K562 (cell line): ENCODE measurements around the gene ZNF124. TPM values are rescaled to one million over a fixed set of nuclear protein-coding genes. Genes with fewer than 3 reads are reported as not detected.
A peak's percentile ranks its signal among the peaks of the same experiment; 100 is the strongest.

Experiments used
- CAMTA2 ChIP-seq: fragments of 250-450 bp; sonication (Bioruptor Pico); conservative IDR thresholded peaks from 2 replicates; pipeline ENCODE4 v1.5.1; 2022
- CREB5 ChIP-seq: fragments of 250-450 bp; sonication (Bioruptor Pico); IDR thresholded peaks from 2 replicates; pipeline ENCODE4 v1.5.0; 2020; ENCODE audit warnings: mild to moderate bottlenecking
- CTBP1 ChIP-seq: fragments of 450-650 bp; IDR thresholded peaks from 2 replicates; pipeline ENCODE4 v1.6.1; 2016; ENCODE audit warnings: borderline replicate concordance
- EWSR1 ChIP-seq: fragments of 450-650 bp; IDR thresholded peaks from 2 replicates; pipeline ENCODE4 v1.6.1; 2018; ENCODE audit warnings: borderline replicate concordance, mild to moderate bottlenecking, low read depth, moderate library complexity; ENCODE audit not compliant: partially characterized antibody
- EZH2 ChIP-seq: IDR thresholded peaks from 2 replicates; pipeline ENCODE4 v1.6.1; 2012; ENCODE audit warnings: low read depth, mild to moderate bottlenecking, inconsistent platforms, low read length, borderline replicate concordance
- GTF2A2 ChIP-seq: IDR thresholded peaks from 2 replicates; pipeline ENCODE4 v1.6.1; 2016; ENCODE audit warnings: mild to moderate bottlenecking, missing genetic modification characterization, missing compliant biosample characterization
- HNRNPLL ChIP-seq: fragments of 200-400 bp; formaldehyde crosslinking; IDR thresholded peaks from 2 replicates; pipeline ENCODE4 v1.6.1; 2017; ENCODE audit warnings: low read length, low read depth, mild to moderate bottlenecking; ENCODE audit not compliant: poor library complexity, severe bottlenecking
- KLF1 ChIP-seq: fragments of 450-650 bp; IDR thresholded peaks from 2 replicates; pipeline ENCODE4 v1.6.1; 2016; ENCODE audit warnings: missing genetic modification characterization, missing compliant biosample characterization
- MCM3 ChIP-seq: fragments of 450-650 bp; IDR thresholded peaks from 2 replicates; pipeline ENCODE4 v1.6.1; 2016
- NFE2L1 ChIP-seq: fragments of 450-650 bp; IDR thresholded peaks from 2 replicates; pipeline ENCODE4 v1.6.1; 2016; ENCODE audit warnings: missing genetic modification characterization, low read depth, mild to moderate bottlenecking, missing compliant biosample characterization, moderate library complexity, borderline replicate concordance
- POLR3A ChIP-seq: IDR thresholded peaks from 2 replicates; pipeline ENCODE4 v1.6.1; 2011; ENCODE audit warnings: borderline replicate concordance, mild to moderate bottlenecking, moderate library complexity; ENCODE audit not compliant: insufficient read length, insufficient read depth; ENCODE audit errors: extremely low read depth
- RBM39 ChIP-seq: fragments of 200-400 bp; formaldehyde crosslinking; optimal IDR thresholded peaks from 2 replicates; pipeline ENCODE3; 2018; ENCODE audit warnings: low read depth, low read length
- RFX5 ChIP-seq: IDR thresholded peaks from 2 replicates; pipeline ENCODE4 v1.6.1; 2011; ENCODE audit warnings: low read depth, mild to moderate bottlenecking, improper control_type of control experiment, low read length
- SRSF9 ChIP-seq: fragments of 200-400 bp; formaldehyde crosslinking; IDR thresholded peaks from 2 replicates; pipeline ENCODE4 v1.6.1; 2017; ENCODE audit warnings: low read depth, low read length, borderline replicate concordance
- STAT5A ChIP-seq: IDR thresholded peaks from 2 replicates; pipeline ENCODE4 v1.6.1; 2012; ENCODE audit warnings: low read length, inconsistent platforms, borderline replicate concordance
- TAF1 ChIP-seq: IDR thresholded peaks from 2 replicates; pipeline ENCODE4 v1.6.1; 2011; ENCODE audit warnings: mild to moderate bottlenecking, low read length, moderate library complexity; ENCODE audit not compliant: insufficient read depth, control insufficient read depth, severe bottlenecking; ENCODE audit errors: extremely low read depth
- TRIM25 ChIP-seq: fragments of 450-650 bp; IDR thresholded peaks from 2 replicates; pipeline ENCODE4 v1.7.0; 2016; ENCODE audit warnings: borderline replicate concordance
- ZBTB12 ChIP-seq: fragments of 250-450 bp; sonication (Bioruptor Pico); IDR thresholded peaks from 2 replicates; pipeline ENCODE4 v1.4.0; 2020
- ZNF174 ChIP-seq: fragments of 250-450 bp; sonication (Bioruptor Pico); IDR thresholded peaks from 2 replicates; pipeline ENCODE4 v1.4.0; 2020; ENCODE audit warnings: mild to moderate bottlenecking
- ZNF274 ChIP-seq: IDR thresholded peaks from 2 replicates; pipeline ENCODE4 v1.6.1; 2011; ENCODE audit warnings: low read depth, mild to moderate bottlenecking, low read length, moderate library complexity, borderline replicate concordance
- ZNF780A ChIP-seq: fragments of 250-450 bp; sonication (Bioruptor Pico); IDR thresholded peaks from 2 replicates; pipeline ENCODE4 v1.5.0; 2021; ENCODE audit warnings: mild to moderate bottlenecking
- polyA plus RNA-seq, 8 experiments: library from polyadenylated mRNA; depleted of rRNA in 4 of 8; stranded (reverse) in 5 of 8; unstranded in 3 of 8; fragments of >200 nt; fragmentation: Nextera tagmentation in 2 of 8; fragmentation: Illumina TruSeq in 1 of 8; extraction: Ambion mirVana in 2 of 8; extraction: Trizol in 1 of 8; gene quantifications; 2 replicates each; pipeline versions ENCODE4 v1.2.1 to v1.2.3, GENCODE V29; 2011 to 2014; ENCODE audit warnings: inconsistent platforms in 1 of 8, missing spikeins in 1 of 8
- total RNA-seq, 7 experiments: library from RNA; depleted of rRNA in 6 of 7; stranded (reverse); fragments of >200 nt in 6 of 7; fragmentation: Illumina TruSeq in 2 of 7; extraction: Trizol in 2 of 7; gene quantifications; 2 replicates each; pipeline versions ENCODE4 v1.2.1 to v1.2.3, GENCODE V29; 2011 to 2021; ENCODE audit warnings: low replicate concordance in 1 of 7
- TF ChIP-seq, protein P1 (sequence below): fragments of 200-400 bp; formaldehyde crosslinking; IDR thresholded peaks from 2 replicates; pipeline ENCODE4 v1.6.1; 2017; ENCODE audit warnings: mild to moderate bottlenecking, low read depth, low read length, moderate library complexity

ZNF124 gene
- total and polyA plus RNA-seq, 9 of the 15 experiments (the other 6 are each of a cell fraction or from before 2014, with no cell fraction given) = 7.6 to 71.5 (median 20.2) TPM

DNA sequence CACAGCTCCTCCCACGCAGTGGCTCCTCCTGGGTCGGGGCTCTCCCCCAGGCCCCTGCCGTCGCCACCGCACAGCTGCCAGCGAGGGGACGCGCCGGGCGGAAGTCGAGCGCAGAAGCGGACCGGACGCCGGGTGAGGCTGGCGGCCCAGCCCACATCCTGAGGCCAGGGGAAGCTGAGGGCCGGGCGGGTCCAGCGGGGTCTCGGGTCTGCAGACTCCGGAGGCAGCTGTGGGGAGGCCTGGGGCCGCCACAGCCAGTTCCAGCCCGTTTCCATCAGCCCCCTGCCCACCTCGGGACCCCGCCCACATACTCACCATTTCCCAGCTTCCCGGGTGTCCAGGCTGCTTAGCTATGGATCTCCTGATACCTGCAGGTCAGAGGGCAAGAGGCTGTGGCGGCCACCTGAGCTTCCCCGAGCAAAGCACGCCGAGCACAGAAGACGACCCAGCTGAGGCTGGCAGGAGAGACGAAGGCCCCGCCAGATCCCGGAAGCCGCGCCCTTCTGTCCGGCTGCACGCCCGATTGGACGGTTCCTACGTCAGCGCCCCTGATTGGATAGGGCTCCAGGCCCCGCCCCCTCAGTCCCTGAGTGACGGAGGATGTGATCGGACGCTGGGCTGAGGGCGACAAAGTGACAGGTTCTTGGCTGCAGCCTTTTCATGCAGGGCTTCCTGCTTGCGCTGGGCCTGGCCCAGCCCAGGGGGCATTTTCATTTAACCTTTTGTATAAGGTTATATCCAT lies 38.7 kb upstream of the ZNF124 start (continued):
- peak; percentile 63 for TF ChIP-seq ZBTB12
- no peak for TF ChIP-seq EZH2
- TF ChIP-seq CREB5 (CRISPR knock-in tag) = no peak
- no peak for TF ChIP-seq NFE2L1
- TF ChIP-seq RBM39 = no peak
- TF ChIP-seq MCM3 = no peak
- peak; percentile 85 for TF ChIP-seq TAF1
- no peak; the same call in 1 of the 2 replicates for TF ChIP-seq TRIM25
- TF ChIP-seq ZNF174 (CRISPR knock-in tag) = no peak
- TF ChIP-seq CTBP1 = peak; percentile 57
- TF ChIP-seq KLF1 (tag) = peak; percentile 64; the same call in 1 of the 2 replicates
- TF ChIP-seq STAT5A = no peak
- 0 out of 2 replicates have a peak, but pooled peaks have one; percentile 64 for TF ChIP-seq RFX5
- no peak for TF ChIP-seq ZNF780A (CRISPR knock-in tag)
- TF ChIP-seq CAMTA2 (CRISPR knock-in tag) = no peak
- no peak; the same call in 1 of the 2 replicates for TF ChIP-seq GTF2A2 (tag)
- peak; percentile 45 for TF ChIP-seq HNRNPLL
- no peak for TF ChIP-seq SRSF9
- TF ChIP-seq ZNF274 = no peak
- TF ChIP-seq POLR3A = no peak
- TF ChIP-seq EWSR1 = no peak
- TF ChIP-seq, protein P1, sequence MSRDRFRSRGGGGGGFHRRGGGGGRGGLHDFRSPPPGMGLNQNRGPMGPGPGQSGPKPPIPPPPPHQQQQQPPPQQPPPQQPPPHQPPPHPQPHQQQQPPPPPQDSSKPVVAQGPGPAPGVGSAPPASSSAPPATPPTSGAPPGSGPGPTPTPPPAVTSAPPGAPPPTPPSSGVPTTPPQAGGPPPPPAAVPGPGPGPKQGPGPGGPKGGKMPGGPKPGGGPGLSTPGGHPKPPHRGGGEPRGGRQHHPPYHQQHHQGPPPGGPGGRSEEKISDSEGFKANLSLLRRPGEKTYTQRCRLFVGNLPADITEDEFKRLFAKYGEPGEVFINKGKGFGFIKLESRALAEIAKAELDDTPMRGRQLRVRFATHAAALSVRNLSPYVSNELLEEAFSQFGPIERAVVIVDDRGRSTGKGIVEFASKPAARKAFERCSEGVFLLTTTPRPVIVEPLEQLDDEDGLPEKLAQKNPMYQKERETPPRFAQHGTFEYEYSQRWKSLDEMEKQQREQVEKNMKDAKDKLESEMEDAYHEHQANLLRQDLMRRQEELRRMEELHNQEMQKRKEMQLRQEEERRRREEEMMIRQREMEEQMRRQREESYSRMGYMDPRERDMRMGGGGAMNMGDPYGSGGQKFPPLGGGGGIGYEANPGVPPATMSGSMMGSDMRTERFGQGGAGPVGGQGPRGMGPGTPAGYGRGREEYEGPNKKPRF = no peak
